ENCODE measurements around the gene SMYD3.
"Not testable (repeated sequence)": the region's sequence is repeated elsewhere in the genome, so short reads cannot be mapped to it uniquely, and the experiment has no call there.

Gene SMYD3

GRCh38 chr1:246351721-246352120 lies 155.4 kb downstream of the SMYD3 start:
- DNase-seq: no peak

GRCh38 chr1:246350745-246351144 lies 156.3 kb downstream of the SMYD3 start:
- DNase-seq: no peak

- DNase-seq: no peak
Measured at GRCh38 chr1:246343937-246344336, 163.1 kb downstream of the SMYD3 start.

- DNase-seq: no peak
Measured at GRCh38 chr1:246343251-246343650, 163.8 kb downstream of the SMYD3 start.

GRCh38 chr1:246338546-246338945 lies 168.5 kb downstream of the SMYD3 start:
- peak in 1 of 4 experiments; percentile 6 for DNase-seq

GRCh38 chr1:246338098-246338497 lies 169.0 kb downstream of the SMYD3 start:
- DNase-seq: no peak

GRCh38 chr1:246335151-246335550 lies 171.9 kb downstream of the SMYD3 start:
- no peak for DNase-seq

GRCh38 chr1:246333855-246334254 lies 173.2 kb downstream of the SMYD3 start:
- DNase-seq: no peak

GRCh38 chr1:246332078-246332477 lies 175.0 kb downstream of the SMYD3 start:
- no peak for DNase-seq

GRCh38 chr1:246329900-246330299 lies 177.2 kb downstream of the SMYD3 start:
- DNase-seq: no peak

GRCh38 chr1:246329292-246329691 lies 177.8 kb downstream of the SMYD3 start:
- DNase-seq: not testable (repeated sequence)

- DNase-seq: no peak
Measured at GRCh38 chr1:246324711-246325110, 182.4 kb downstream of the SMYD3 start.

- DNase-seq: not testable (repeated sequence)
Measured at GRCh38 chr1:246324033-246324432, 183.0 kb downstream of the SMYD3 start.

GRCh38 chr1:246320286-246320685 lies 186.8 kb downstream of the SMYD3 start:
- DNase-seq: peak in 2 of 4 experiments; percentile 9 to 33

GRCh38 chr1:246319083-246319714 lies 187.9 kb downstream of the SMYD3 start:
- no peak for DNase-seq

GRCh38 chr1:246318622-246319021 lies 188.5 kb downstream of the SMYD3 start:
- DNase-seq: no peak

GRCh38 chr1:246318036-246318359 lies 189.1 kb downstream of the SMYD3 start:
- no peak for DNase-seq

GRCh38 chr1:246317332-246318035 lies 189.6 kb downstream of the SMYD3 start:
- no peak for DNase-seq

GRCh38 chr1:246311461-246311860 lies 195.6 kb downstream of the SMYD3 start:
- DNase-seq: no peak

- no peak for DNase-seq
Measured at GRCh38 chr1:246309247-246309884, 197.7 kb downstream of the SMYD3 start.

GRCh38 chr1:246308533-246309075 lies 198.5 kb downstream of the SMYD3 start:
- no peak for DNase-seq

GRCh38 chr1:246306415-246307037 lies 200.6 kb downstream of the SMYD3 start:
- no peak for DNase-seq
